ENCODE measurements around the gene MRPL45. TPM values are rescaled to one million over a fixed set of nuclear protein-coding genes. Genes with fewer than 3 reads are reported as not detected.

MRPL45 gene
- total RNA-seq, 2 experiments from 2014 or later: 69.7 to 70.8 TPM

DNA sequence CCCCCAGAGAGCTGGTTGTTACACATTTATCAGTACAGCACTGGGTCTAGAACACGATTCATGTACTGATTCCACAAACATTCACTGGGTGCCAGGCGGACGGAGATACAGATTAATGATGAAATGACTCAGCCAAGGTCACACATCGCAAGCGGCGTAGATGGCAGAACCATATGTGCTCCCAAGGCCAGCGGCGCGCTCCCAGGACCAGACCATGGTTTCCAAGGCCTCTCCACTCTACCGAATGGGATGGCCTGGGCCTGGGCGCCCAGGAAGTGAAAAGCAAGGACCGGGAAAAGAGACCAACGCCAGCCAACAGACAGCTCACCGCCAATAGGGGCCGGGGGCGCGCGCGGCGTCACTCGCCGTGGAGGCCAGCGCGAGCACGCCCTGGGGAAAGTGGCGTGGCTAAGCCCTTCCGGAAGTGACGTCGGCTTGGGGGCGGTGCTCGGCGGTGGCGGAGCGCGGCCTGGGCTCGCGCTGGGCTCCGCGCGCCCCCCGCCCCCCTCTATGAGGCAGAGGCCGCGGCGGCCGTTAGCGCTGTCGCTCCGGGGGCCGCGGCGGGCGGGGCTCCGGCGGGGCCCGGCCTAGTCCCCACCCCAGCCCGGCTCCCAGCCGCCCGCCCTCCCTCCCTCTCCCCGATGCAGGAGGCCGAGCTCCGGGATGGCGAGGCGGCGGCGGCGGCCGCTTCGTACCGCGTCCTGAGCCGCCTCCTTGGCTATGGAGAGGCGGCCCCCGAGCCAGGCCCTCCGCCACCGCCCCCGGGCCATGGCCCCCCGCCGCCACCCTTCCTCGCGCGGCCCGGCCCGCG is 54.6 kb downstream of the MRPL45 start, which contains the start of gene SOCS7:
Gene SOCS7 (plus strand): TSS at position 433 of the 811 bp plus-strand sequence. CDS start 209 bp downstream, at position 642.
- H3K36me3 Mint-ChIP-seq: no peaks in the 10 kb centered on the region
- peak; percentile 96 for DNase-seq
- H3K27me3 Mint-ChIP-seq: no peaks in the 10 kb centered on the region
- peak within 1 kb of the TSS; percentile 94 for H3K4me3 Mint-ChIP-seq
- peaks cover 37% of the 10 kb centered on the region for H3K4me1 Mint-ChIP-seq
- H3K9me3 Mint-ChIP-seq: no peaks in the 10 kb centered on the region
- peak within 1 kb of the TSS; percentile 97 for H3K27ac Mint-ChIP-seq

DNA sequence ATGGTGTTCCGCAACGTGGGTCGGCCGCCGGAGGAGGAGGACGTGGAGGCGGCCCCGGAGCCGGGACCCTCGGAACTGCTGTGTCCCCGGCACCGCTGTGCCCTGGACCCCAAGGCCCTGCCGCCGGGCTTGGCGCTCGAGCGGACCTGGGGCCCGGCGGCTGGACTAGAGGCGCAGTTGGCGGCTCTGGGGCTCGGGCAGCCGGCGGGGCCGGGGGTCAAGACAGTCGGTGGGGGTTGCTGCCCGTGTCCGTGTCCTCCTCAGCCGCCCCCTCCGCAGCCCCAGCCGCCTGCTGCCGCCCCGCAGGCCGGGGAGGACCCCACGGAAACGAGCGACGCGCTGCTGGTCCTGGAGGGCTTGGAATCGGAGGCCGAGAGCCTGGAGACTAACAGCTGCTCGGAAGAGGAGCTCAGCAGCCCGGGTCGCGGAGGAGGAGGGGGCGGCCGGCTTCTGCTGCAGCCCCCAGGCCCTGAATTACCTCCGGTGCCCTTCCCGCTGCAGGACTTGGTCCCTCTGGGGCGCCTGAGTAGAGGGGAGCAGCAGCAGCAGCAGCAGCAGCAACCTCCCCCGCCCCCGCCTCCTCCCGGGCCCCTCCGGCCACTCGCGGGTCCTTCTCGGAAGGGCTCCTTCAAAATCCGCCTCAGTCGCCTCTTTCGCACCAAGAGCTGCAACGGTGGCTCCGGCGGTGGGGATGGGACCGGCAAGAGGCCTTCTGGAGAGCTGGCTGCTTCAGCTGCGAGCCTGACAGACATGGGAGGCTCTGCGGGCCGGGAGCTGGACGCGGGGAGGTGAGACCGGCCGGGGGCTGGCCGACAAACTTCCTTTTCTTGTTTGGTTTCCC is 55.5 kb downstream of the MRPL45 start:
- H3K9me3 Mint-ChIP-seq: no peaks in the 10 kb centered on the region
- H3K27me3 Mint-ChIP-seq: no peaks in the 10 kb centered on the region
- no peak overlapping the region for H3K27ac Mint-ChIP-seq
- H3K4me1 Mint-ChIP-seq: peaks cover 45% of the 10 kb centered on the region
- no peaks in the 10 kb centered on the region for H3K36me3 Mint-ChIP-seq
- peak; percentile 28 for DNase-seq
- peak overlapping the region; percentile 74 for H3K4me3 Mint-ChIP-seq

GRCh38 chr17:38353086-38353604 is 56.2 kb downstream of the MRPL45 start:
- DNase-seq: no peak
- H3K36me3 Mint-ChIP-seq: no peaks in the 10 kb centered on the region
- no peak overlapping the region for H3K27ac Mint-ChIP-seq
- peaks cover 48% of the 10 kb centered on the region for H3K4me1 Mint-ChIP-seq
- H3K27me3 Mint-ChIP-seq: no peaks in the 10 kb centered on the region
- no peaks in the 10 kb centered on the region for H3K9me3 Mint-ChIP-seq
- H3K4me3 Mint-ChIP-seq: peak overlapping the region; percentile 74

- Mint-ChIP-seq H3K36me3 (no peaks in the 10 kb centered on the region), H3K27me3 (no peaks in the 10 kb centered on the region), H3K4me3 (peak overlapping the region; percentile 74), H3K9me3 (no peaks in the 10 kb centered on the region), H3K27ac (no peak overlapping the region), H3K4me1 (peaks cover 51% of the 10 kb centered on the region)
- no peak for DNase-seq
These were observed 56.7 kb downstream of the MRPL45 start for GRCh38 chr17:38353668-38354067.

GRCh38 chr17:38354466-38354865 is 57.5 kb downstream of the MRPL45 start:
- H3K9me3 Mint-ChIP-seq: no peaks in the 10 kb centered on the region
- H3K4me3 Mint-ChIP-seq: peak overlapping the region; percentile 26
- H3K4me1 Mint-ChIP-seq: peaks cover 47% of the 10 kb centered on the region
- H3K27ac Mint-ChIP-seq: no peak overlapping the region
- no peaks in the 10 kb centered on the region for H3K36me3 Mint-ChIP-seq
- no peaks in the 10 kb centered on the region for H3K27me3 Mint-ChIP-seq
- DNase-seq: no peak

- H3K36me3 Mint-ChIP-seq: no peaks in the 10 kb centered on the region
- no peak overlapping the region for H3K4me3 Mint-ChIP-seq
- DNase-seq: no peak
- peaks cover 46% of the 10 kb centered on the region for H3K4me1 Mint-ChIP-seq
- H3K9me3 Mint-ChIP-seq: no peaks in the 10 kb centered on the region
- no peaks in the 10 kb centered on the region for H3K27me3 Mint-ChIP-seq
- H3K27ac Mint-ChIP-seq: no peak overlapping the region
These were observed 58.3 kb downstream of the MRPL45 start for GRCh38 chr17:38355251-38355650.

- DNase-seq: no peak
- Mint-ChIP-seq H3K4me1 (peaks cover 40% of the 10 kb centered on the region), H3K27me3 (no peaks in the 10 kb centered on the region), H3K9me3 (no peaks in the 10 kb centered on the region), H3K27ac (no peak overlapping the region), H3K4me3 (no peak overlapping the region), H3K36me3 (no peaks in the 10 kb centered on the region)
These were observed 60.6 kb downstream of the MRPL45 start for GRCh38 chr17:38357486-38358123.

DNA sequence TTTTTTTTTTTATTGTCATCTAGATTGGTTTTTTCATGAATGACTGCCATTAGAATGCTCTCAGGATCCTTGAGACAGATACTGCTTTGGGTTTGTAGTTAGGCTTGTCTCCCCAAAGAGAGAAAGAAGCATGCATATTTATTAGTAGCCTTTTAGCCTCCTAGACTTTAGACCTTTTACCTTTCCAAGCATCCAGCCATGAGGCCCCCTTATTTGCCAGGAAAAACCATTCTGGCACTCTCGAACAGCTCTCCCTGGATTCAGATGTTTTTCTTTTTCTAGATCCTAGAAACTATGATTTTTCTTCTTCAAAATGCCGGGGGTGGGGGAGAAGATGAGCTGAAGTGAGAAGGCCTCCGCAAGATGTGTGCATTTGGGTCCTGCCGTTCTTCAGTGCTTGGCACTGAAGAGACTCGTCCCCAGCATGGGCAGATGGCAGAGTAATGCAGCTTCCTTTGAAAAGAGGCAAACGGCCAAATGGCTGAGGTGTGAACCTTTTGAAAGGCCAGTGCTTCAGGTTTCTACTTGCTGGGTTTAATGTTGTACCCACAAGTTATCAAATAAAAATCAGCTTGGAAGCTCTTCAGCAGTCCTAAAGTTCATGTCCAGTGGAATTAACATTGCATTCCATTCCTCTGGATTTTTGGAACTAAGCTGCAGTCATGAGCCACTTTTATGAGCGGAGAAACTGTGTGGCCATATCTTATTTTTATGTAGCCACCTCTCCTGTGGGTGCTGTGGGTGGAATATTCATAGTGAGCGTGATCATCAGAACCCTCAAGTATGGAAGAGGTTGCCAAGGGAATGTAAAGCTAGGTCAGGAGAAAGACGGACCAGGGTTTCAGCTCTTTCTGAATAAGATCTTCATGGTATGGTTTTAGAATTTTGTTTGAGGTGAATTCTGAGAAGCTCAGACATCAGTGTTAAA is 61.9 kb downstream of the MRPL45 start:
- H3K4me1 Mint-ChIP-seq: peaks cover 32% of the 10 kb centered on the region
- DNase-seq: no peak
- no peaks in the 10 kb centered on the region for H3K27me3 Mint-ChIP-seq
- H3K36me3 Mint-ChIP-seq: no peaks in the 10 kb centered on the region
- H3K9me3 Mint-ChIP-seq: no peaks in the 10 kb centered on the region
- H3K27ac Mint-ChIP-seq: no peak overlapping the region
- H3K4me3 Mint-ChIP-seq: no peak overlapping the region

DNA sequence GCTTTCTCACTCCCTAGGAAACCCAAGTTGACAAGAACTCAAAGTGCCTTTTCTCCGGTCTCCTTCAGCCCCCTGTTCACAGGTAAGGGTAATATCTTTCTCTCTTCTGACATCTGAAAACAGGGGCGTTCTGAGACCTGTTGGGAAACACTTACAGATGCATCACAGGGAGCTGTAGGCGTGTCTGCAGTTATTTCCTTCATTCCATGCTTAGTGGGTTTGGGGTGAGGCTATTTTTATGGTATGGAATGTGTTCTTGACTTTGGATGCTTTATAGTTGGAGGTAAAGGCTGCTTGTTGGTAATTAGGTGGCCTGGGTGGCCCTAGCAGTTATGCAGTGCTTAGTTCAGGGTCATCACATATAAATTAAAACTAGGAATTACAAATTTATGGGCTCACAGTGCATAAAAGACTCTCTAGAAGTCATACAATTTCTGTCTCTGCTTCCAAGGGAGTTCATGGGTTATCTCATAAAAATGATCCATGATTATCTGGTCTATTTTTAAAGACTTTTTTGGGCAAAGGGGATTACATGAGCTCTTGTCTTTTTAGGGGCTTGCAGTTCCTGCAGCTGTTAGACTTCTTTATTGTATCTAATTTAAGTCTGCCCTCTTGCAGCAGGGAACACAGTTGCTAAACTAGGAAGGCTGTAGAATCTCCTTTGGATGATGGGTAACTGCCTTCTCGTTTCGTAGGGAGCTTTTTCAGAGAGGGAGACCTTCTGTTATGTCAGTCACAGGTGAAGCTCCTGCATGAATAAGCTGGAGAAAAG is 64.9 kb downstream of the MRPL45 start:
- Mint-ChIP-seq H3K27me3 (no peaks in the 10 kb centered on the region), H3K4me3 (no peak overlapping the region), H3K36me3 (peaks cover 2% of the 10 kb centered on the region), H3K9me3 (no peaks in the 10 kb centered on the region), H3K4me1 (peaks cover 12% of the 10 kb centered on the region), H3K27ac (no peak overlapping the region)
- DNase-seq: no peak

- Mint-ChIP-seq H3K27me3 (no peaks in the 10 kb centered on the region), H3K4me3 (no peak overlapping the region), H3K27ac (no peak overlapping the region), H3K4me1 (peaks cover 4% of the 10 kb centered on the region), H3K9me3 (no peaks in the 10 kb centered on the region), H3K36me3 (peaks cover 2% of the 10 kb centered on the region)
- no peak for DNase-seq
These were observed 66.0 kb downstream of the MRPL45 start for GRCh38 chr17:38363016-38363415.

GRCh38 chr17:38364741-38365140 is 67.8 kb downstream of the MRPL45 start:
- no peak for DNase-seq
- no peaks in the 10 kb centered on the region for H3K4me1 Mint-ChIP-seq
- peaks cover 7% of the 10 kb centered on the region for H3K36me3 Mint-ChIP-seq
- no peaks in the 10 kb centered on the region for H3K9me3 Mint-ChIP-seq
- H3K27me3 Mint-ChIP-seq: no peaks in the 10 kb centered on the region
- H3K4me3 Mint-ChIP-seq: no peak overlapping the region
- H3K27ac Mint-ChIP-seq: no peak overlapping the region

DNA sequence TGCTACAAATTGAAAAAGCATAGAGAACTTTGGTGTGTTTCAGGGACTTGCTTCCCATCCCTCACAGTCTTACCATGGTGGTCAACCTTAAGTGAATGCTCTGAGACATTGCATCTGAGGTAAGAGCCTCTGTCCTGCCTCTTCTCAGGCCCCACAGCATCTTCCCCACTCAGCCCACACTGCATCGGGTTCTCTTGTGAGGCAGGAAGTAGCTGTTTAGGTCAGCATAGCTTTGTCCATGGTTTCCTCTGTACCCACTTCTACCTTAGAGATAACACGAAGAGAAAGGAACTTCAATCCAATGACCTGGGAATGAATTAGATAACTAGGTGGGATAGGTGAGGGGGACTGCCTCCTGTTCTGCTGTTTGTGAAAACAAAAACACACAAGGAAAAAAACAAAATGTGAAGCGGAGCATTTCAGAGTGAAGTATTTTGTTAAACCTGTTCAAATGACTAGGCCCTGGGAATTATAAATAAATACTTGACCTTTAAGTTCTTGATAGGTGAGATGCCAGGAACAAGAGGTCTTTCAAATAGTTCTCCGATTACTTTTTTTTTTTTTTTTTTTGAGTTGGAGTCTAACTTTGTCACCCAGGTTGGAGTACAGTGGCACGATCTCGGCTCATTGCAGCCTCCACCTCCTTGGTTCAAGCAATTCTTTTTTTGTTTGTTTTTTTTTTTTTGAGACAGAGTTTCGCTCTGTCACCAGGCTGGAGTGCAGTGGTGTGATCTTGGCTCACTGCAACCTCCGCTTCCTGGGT is 72.3 kb downstream of the MRPL45 start:
- H3K27me3 Mint-ChIP-seq: no peaks in the 10 kb centered on the region
- no peak overlapping the region for H3K27ac Mint-ChIP-seq
- H3K36me3 Mint-ChIP-seq: peaks cover 25% of the 10 kb centered on the region
- no peaks in the 10 kb centered on the region for H3K9me3 Mint-ChIP-seq
- H3K4me1 Mint-ChIP-seq: no peaks in the 10 kb centered on the region
- H3K4me3 Mint-ChIP-seq: no peak overlapping the region
- no peak for DNase-seq
